Activated CD4-positive, alpha-beta T cell treated with anti-CD3 and anti-CD28 coated beads, Interleukin-10, Interleukin-2, amounts not matched to agents 100 ng/mL and 50 ng/mL, durations not matched to agents 16 hours and 8 hours (primary cell): ENCODE data around the gene HLA-DQA2.
"Not testable (repeated sequence)": the region's sequence is repeated elsewhere in the genome, so short reads cannot be mapped to it uniquely, and the experiment has no call there.

Experiments used
- DNase-seq: peaks from one replicate; pipeline ENCODE4 v3.0.0-alpha.2; 2020

Gene HLA-DQA2

GRCh38 chr6:32782923-32783322, 41.7 kb downstream of the HLA-DQA2 start:
- DNase-seq: not testable (repeated sequence)

GRCh38 chr6:32785781-32786533, 44.8 kb downstream of the HLA-DQA2 start:
- DNase-seq: peak; percentile 62

- DNase-seq: no peak
These were observed 49.1 kb downstream of the HLA-DQA2 start for GRCh38 chr6:32790306-32790705.

GRCh38 chr6:32792901-32793435, 51.8 kb downstream of the HLA-DQA2 start:
- no peak for DNase-seq

- DNase-seq: no peak
These were observed 53.3 kb downstream of the HLA-DQA2 start for GRCh38 chr6:32794510-32794909.
